H54 (cell line): ENCODE data around the gene ADCY4.
"Not testable (repeated sequence)": the region's sequence is repeated elsewhere in the genome, so short reads cannot be mapped to it uniquely, and the experiment has no call there.

Experiments used
- DNase-seq: peaks from one replicate; pipeline ENCODE4 v3.0.0; 2011; ENCODE audit warnings: low spot score, mixed read lengths; ENCODE audit not compliant: insufficient read length
- FAIRE-seq: peaks from 3 replicates; lab custom pipeline; 2011; peaks lifted over from hg19 to GRCh38; lab: Jason Lieb, UNC
- POLR2A ChIP-seq: IDR thresholded peaks from 2 replicates; pipeline ENCODE4 v1.6.1; 2011; ENCODE audit warnings: low read depth, mild to moderate bottlenecking, low read length

The ADCY4 gene

GRCh38 chr14:24339284-24340151, 4.6 kb upstream of the ADCY4 start, which contains the start of gene RIPK3:
TSS of gene RIPK3 (minus strand) at chr14:24339991. CDS start at chr14:24339826, 165 bp downstream.
- no peak for TF ChIP-seq POLR2A
- DNase-seq (no peak), FAIRE-seq (no peak)

GRCh38 chr14:24338843-24339242, 4.0 kb upstream of the ADCY4 start:
- no peak for TF ChIP-seq POLR2A
- FAIRE-seq (no peak), DNase-seq (no peak)

- DNase-seq: no peak
- no peak for FAIRE-seq
- TF ChIP-seq POLR2A: no peak
Observed at GRCh38 chr14:24337824-24338175, 2.9 kb upstream of the ADCY4 start.

GRCh38 chr14:24337144-24337823, 2.4 kb upstream of the ADCY4 start:
- no peak for TF ChIP-seq POLR2A
- DNase-seq (no peak), FAIRE-seq (no peak)

- FAIRE-seq (no peak), DNase-seq (no peak)
- no peak for TF ChIP-seq POLR2A
Observed at GRCh38 chr14:24335461-24336171, 745 bp upstream of the ADCY4 start.

- DNase-seq (peak; percentile 44), FAIRE-seq (no peak)
- no peak for TF ChIP-seq POLR2A
Observed at GRCh38 chr14:24332268-24332993, 2.4 kb downstream of the ADCY4 start.

GRCh38 chr14:24331731-24332267, 3.1 kb downstream of the ADCY4 start:
- DNase-seq (no peak), FAIRE-seq (no peak)
- TF ChIP-seq POLR2A: no peak

GRCh38 chr14:24330973-24331674, 3.7 kb downstream of the ADCY4 start:
- DNase-seq (no peak), FAIRE-seq (no peak)
- no peak for TF ChIP-seq POLR2A

GRCh38 chr14:24329736-24330135, 5.1 kb downstream of the ADCY4 start:
- no peak for TF ChIP-seq POLR2A
- DNase-seq: no peak
- FAIRE-seq: no peak

GRCh38 chr14:24329073-24329663, 5.7 kb downstream of the ADCY4 start:
- FAIRE-seq (no peak), DNase-seq (no peak)
- no peak for TF ChIP-seq POLR2A

GRCh38 chr14:24327914-24328313, 7.0 kb downstream of the ADCY4 start:
- not testable (repeated sequence) for DNase-seq, FAIRE-seq

GRCh38 chr14:24327303-24327702, 7.6 kb downstream of the ADCY4 start:
- no peak for DNase-seq
- FAIRE-seq: no peak
- TF ChIP-seq POLR2A: no peak

GRCh38 chr14:24325963-24326362, 8.9 kb downstream of the ADCY4 start:
- no peak for TF ChIP-seq POLR2A
- DNase-seq (no peak), FAIRE-seq (no peak)
